HepG2 (cell line): ENCODE results near the gene KCNJ14. TPM values are rescaled to one million over a fixed set of nuclear protein-coding genes. Genes with fewer than 3 reads are reported as not detected.

Source experiments
- FIP1L1 ChIP-seq: fragments of 200-400 bp; formaldehyde crosslinking; IDR thresholded peaks from 2 replicates; pipeline ENCODE4 v1.6.1; 2018; ENCODE audit warnings: low read depth, mild to moderate bottlenecking, low read length, moderate library complexity, borderline replicate concordance; ENCODE audit not compliant: insufficient read depth
- GFI1 ChIP-seq: sonication (generic); formaldehyde crosslinking; IDR thresholded peaks from 2 replicates; pipeline ENCODE4 v1.5.0; 2020; ENCODE audit warnings: missing genetic modification reagents, mild to moderate bottlenecking, borderline replicate concordance
- HOXA3 ChIP-seq: sonication (generic); formaldehyde crosslinking; IDR thresholded peaks from 2 replicates; pipeline ENCODE4 v1.5.0; 2020; ENCODE audit warnings: missing genetic modification reagents
- NFE2 ChIP-seq: sonication (generic); formaldehyde crosslinking; IDR thresholded peaks from 2 replicates; pipeline ENCODE4 v1.4.0; 2020; ENCODE audit warnings: missing genetic modification reagents
- NFE2L1 ChIP-seq: sonication (generic); formaldehyde crosslinking; IDR thresholded peaks from 2 replicates; pipeline ENCODE4 v1.4.0; 2020; ENCODE audit warnings: missing genetic modification reagents, mild to moderate bottlenecking, borderline replicate concordance
- RBM39 ChIP-seq: fragments of 200-400 bp; formaldehyde crosslinking; IDR thresholded peaks from one replicate; pipeline ENCODE4 v1.6.1; 2018; ENCODE audit warnings: antibody characterized with exemption, mild to moderate bottlenecking, low read depth, low read length; ENCODE audit not compliant: poor library complexity, severe bottlenecking
- RFXAP ChIP-seq: sonication (generic); formaldehyde crosslinking; IDR thresholded peaks from 2 replicates; pipeline ENCODE4 v1.4.0; 2020; ENCODE audit warnings: missing genetic modification reagents, borderline replicate concordance
- SAFB2 ChIP-seq: sonication (generic); formaldehyde crosslinking; IDR thresholded peaks from 2 replicates; pipeline ENCODE4 v1.5.1; 2020; ENCODE audit warnings: missing genetic modification reagents, low read depth, mild to moderate bottlenecking, borderline replicate concordance
- SMARCE1 ChIP-seq: fragments of 450-650 bp; IDR thresholded peaks from 2 replicates; pipeline ENCODE4 v1.6.1; 2017; ENCODE audit warnings: borderline replicate concordance
- SP140L ChIP-seq: sonication (generic); formaldehyde crosslinking; IDR thresholded peaks from 2 replicates; pipeline ENCODE4 v1.4.0; 2020; ENCODE audit warnings: missing genetic modification reagents, borderline replicate concordance
- SRSF9 ChIP-seq: fragments of 200-400 bp; formaldehyde crosslinking; IDR thresholded peaks from 2 replicates; pipeline ENCODE4 v1.6.1; 2018; ENCODE audit warnings: borderline replicate concordance, mild to moderate bottlenecking, low read depth, low read length; ENCODE audit not compliant: insufficient read depth, poor library complexity, severe bottlenecking
- ZBTB20 ChIP-seq: sonication (generic); formaldehyde crosslinking; IDR thresholded peaks from 2 replicates; pipeline ENCODE4 v1.8.1; 2023; ENCODE audit warnings: missing genetic modification reagents, low read depth, mild to moderate bottlenecking, borderline replicate concordance
- ZFP41 ChIP-seq: sonication (generic); formaldehyde crosslinking; IDR thresholded peaks from 2 replicates; pipeline ENCODE4 v1.4.0; 2020; ENCODE audit warnings: mild to moderate bottlenecking, missing genetic modification reagents, borderline replicate concordance
- ZFP82 ChIP-seq: sonication (generic); formaldehyde crosslinking; IDR thresholded peaks from 2 replicates; pipeline ENCODE4 v1.5.1; 2020; ENCODE audit warnings: mild to moderate bottlenecking, missing genetic modification reagents, borderline replicate concordance
- ZNF367 ChIP-seq: sonication (generic); formaldehyde crosslinking; IDR thresholded peaks from 2 replicates; pipeline ENCODE4 v1.4.0; 2020; ENCODE audit warnings: missing genetic modification reagents, borderline replicate concordance
- ZNF660 ChIP-seq: sonication (generic); formaldehyde crosslinking; IDR thresholded peaks from 2 replicates; pipeline ENCODE4 v1.5.1; 2020; ENCODE audit warnings: mild to moderate bottlenecking, low read depth, missing genetic modification reagents, borderline replicate concordance
- ZNF768 ChIP-seq: sonication (generic); formaldehyde crosslinking; IDR thresholded peaks from 2 replicates; pipeline ENCODE4 v1.4.0; 2020; ENCODE audit warnings: missing genetic modification reagents
- ZNF775 ChIP-seq: sonication (generic); formaldehyde crosslinking; IDR thresholded peaks from 2 replicates; pipeline ENCODE4 v1.4.0; 2020; ENCODE audit warnings: missing genetic modification reagents, mild to moderate bottlenecking, moderate library complexity, borderline replicate concordance
- ZNF776 ChIP-seq: sonication (generic); formaldehyde crosslinking; IDR thresholded peaks from 2 replicates; pipeline ENCODE4 v1.4.0; 2020; ENCODE audit warnings: mild to moderate bottlenecking, missing genetic modification reagents
- ZNF788 ChIP-seq: sonication (generic); formaldehyde crosslinking; IDR thresholded peaks from 2 replicates; pipeline ENCODE4 v1.5.0; 2020; ENCODE audit warnings: mild to moderate bottlenecking, missing genetic modification reagents, borderline replicate concordance
- polyA plus RNA-seq, 8 experiments: library from polyadenylated mRNA; depleted of rRNA in 3 of 8; stranded (reverse) in 7 of 8; unstranded in 1 of 8; fragments of >200 nt; fragmentation: Illumina TruSeq in 4 of 8; extraction: Trizol in 4 of 8; gene quantifications; 2 replicates each; pipeline versions ENCODE4 v1.2.1 to v1.2.3, GENCODE V29; 2011 to 2016; ENCODE audit warnings: low read depth in 4 of 8, missing spikeins in 1 of 8, mixed read lengths in 1 of 8; ENCODE audit not compliant: insufficient read depth in 1 of 8
- total RNA-seq, 5 experiments: library from RNA; depleted of rRNA; stranded (reverse); fragments of >200 nt; fragmentation: Illumina TruSeq; extraction: Trizol; gene quantifications; 2 replicates each; pipeline ENCODE4 v1.2.3, GENCODE V29; 2016; ENCODE audit warnings: low read depth in 1 of 5
- TF ChIP-seq, protein P1 (sequence below): sonication (generic); formaldehyde crosslinking; IDR thresholded peaks from 2 replicates; pipeline ENCODE4 v1.4.0; 2020; ENCODE audit warnings: missing genetic modification reagents
- TF ChIP-seq, protein P2 (sequence below): sonication (generic); formaldehyde crosslinking; IDR thresholded peaks from 2 replicates; pipeline ENCODE4 v1.4.0; 2020; ENCODE audit warnings: missing genetic modification reagents, borderline replicate concordance
- TF ChIP-seq, protein P3 (sequence below): sonication (generic); formaldehyde crosslinking; IDR thresholded peaks from 2 replicates; pipeline ENCODE4 v1.5.1; 2020; ENCODE audit warnings: mild to moderate bottlenecking, missing genetic modification reagents, moderate library complexity

KCNJ14 gene
- total and polyA plus RNA-seq, 2 of the 13 experiments (the other 11 are each of a cell fraction or from before 2014, with no cell fraction given), result 0.20 to 0.51 TPM

DNA sequence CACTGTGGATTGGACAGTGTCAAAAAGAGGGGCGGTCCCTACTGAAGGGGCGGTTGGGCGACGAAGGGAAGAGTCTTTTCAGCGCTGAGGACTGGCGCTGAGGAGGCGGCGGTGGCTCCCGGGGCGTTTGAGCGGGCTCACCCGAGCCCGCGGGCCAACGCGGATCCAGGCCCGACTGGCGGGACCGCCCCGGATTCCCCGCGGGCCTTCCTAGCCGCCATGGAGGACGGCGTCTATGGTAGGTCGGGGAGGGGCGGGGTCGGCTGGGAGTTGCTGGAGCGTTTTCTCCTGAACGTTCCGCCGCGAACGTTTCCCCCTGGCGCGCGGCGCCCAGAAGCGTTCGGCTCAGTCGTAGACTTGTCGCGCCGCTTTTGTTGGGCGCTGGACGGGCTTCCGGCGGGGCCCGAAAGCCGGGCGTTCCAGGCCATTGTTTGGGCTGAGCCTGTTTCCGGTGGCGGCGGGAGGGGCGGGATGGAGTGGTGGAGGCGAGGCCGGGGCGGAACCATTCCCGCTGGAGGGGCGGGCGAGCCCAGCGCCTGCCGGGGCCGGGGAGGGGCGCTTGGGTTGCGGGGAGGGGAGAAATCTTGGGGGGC lies 14.0 kb downstream of the KCNJ14 start, which contains the start of gene CYTH2 (continued):
- TF ChIP-seq, protein P1, sequence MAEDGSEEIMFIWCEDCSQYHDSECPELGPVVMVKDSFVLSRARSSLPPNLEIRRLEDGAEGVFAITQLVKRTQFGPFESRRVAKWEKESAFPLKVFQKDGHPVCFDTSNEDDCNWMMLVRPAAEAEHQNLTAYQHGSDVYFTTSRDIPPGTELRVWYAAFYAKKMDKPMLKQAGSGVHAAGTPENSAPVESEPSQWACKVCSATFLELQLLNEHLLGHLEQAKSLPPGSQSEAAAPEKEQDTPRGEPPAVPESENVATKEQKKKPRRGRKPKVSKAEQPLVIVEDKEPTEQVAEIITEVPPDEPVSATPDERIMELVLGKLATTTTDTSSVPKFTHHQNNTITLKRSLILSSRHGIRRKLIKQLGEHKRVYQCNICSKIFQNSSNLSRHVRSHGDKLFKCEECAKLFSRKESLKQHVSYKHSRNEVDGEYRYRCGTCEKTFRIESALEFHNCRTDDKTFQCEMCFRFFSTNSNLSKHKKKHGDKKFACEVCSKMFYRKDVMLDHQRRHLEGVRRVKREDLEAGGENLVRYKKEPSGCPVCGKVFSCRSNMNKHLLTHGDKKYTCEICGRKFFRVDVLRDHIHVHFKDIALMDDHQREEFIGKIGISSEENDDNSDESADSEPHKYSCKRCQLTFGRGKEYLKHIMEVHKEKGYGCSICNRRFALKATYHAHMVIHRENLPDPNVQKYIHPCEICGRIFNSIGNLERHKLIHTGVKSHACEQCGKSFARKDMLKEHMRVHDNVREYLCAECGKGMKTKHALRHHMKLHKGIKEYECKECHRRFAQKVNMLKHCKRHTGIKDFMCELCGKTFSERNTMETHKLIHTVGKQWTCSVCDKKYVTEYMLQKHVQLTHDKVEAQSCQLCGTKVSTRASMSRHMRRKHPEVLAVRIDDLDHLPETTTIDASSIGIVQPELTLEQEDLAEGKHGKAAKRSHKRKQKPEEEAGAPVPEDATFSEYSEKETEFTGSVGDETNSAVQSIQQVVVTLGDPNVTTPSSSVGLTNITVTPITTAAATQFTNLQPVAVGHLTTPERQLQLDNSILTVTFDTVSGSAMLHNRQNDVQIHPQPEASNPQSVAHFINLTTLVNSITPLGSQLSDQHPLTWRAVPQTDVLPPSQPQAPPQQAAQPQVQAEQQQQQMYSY (CRISPR knock-in tag), result peak; percentile 90
- TF ChIP-seq, protein P2, sequence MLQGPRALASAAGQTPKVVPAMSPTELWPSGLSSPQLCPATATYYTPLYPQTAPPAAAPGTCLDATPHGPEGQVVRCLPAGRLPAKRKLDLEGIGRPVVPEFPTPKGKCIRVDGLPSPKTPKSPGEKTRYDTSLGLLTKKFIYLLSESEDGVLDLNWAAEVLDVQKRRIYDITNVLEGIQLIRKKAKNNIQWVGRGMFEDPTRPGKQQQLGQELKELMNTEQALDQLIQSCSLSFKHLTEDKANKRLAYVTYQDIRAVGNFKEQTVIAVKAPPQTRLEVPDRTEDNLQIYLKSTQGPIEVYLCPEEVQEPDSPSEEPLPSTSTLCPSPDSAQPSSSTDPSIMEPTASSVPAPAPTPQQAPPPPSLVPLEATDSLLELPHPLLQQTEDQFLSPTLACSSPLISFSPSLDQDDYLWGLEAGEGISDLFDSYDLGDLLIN, result no peak
- TF ChIP-seq ZBTB20 (CRISPR knock-in tag) (peak; percentile 79; the same call in 1 of the 2 replicates), HOXA3 (CRISPR knock-in tag) (no peak), GFI1 (CRISPR knock-in tag) (no peak; the same call in 1 of the 2 replicates), ZNF775 (no peak), SRSF9 (no peak), ZNF367 (CRISPR knock-in tag) (no peak), ZNF788 (CRISPR knock-in tag) (no peak; the same call in 1 of the 2 replicates), ZFP41 (CRISPR knock-in tag) (no peak), RBM39 (peak; percentile 43), ZNF776 (CRISPR knock-in tag) (peak; percentile 43; the same call in 1 of the 2 replicates), ZFP82 (CRISPR knock-in tag) (no peak), SMARCE1 (no peak), NFE2L1 (no peak), FIP1L1 (no peak), ZNF660 (no peak), SP140L (CRISPR knock-in tag) (no peak), RFXAP (no peak), ZNF768 (CRISPR knock-in tag) (no peak; the same call in 1 of the 2 replicates), SAFB2 (CRISPR knock-in tag) (no peak; the same call in 1 of the 2 replicates), NFE2 (CRISPR knock-in tag) (no peak)
- TF ChIP-seq, protein P3, sequence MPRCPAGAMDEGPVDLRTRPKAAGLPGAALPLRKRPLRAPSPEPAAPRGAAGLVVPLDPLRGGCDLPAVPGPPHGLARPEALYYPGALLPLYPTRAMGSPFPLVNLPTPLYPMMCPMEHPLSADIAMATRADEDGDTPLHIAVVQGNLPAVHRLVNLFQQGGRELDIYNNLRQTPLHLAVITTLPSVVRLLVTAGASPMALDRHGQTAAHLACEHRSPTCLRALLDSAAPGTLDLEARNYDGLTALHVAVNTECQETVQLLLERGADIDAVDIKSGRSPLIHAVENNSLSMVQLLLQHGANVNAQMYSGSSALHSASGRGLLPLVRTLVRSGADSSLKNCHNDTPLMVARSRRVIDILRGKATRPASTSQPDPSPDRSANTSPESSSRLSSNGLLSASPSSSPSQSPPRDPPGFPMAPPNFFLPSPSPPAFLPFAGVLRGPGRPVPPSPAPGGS (CRISPR knock-in tag), result peak; percentile 72; the same call in 1 of the 2 replicates
